HepG2 (cell line): ENCODE measurements around the gene FAM83C. TPM values are rescaled to one million over a fixed set of nuclear protein-coding genes. Genes with fewer than 3 reads are reported as not detected.

Source experiments
- CREB1 ChIP-seq, 2 experiments: fragments of 450-650 bp in 1 of 2; IDR thresholded peaks; 2 replicates each; pipeline ENCODE4 v1.6.1; 2016 to 2017; ENCODE audit warnings: control low read depth in 1 of 2, mild to moderate bottlenecking in 1 of 2, missing compliant biosample characterization in 1 of 2, missing genetic modification characterization in 1 of 2
- HDAC2 ChIP-seq: sonication (generic); formaldehyde crosslinking; IDR thresholded peaks from 2 replicates; pipeline ENCODE4 v1.4.0; 2020; ENCODE audit warnings: missing genetic modification reagents
- HNRNPK ChIP-seq: fragments of 200-400 bp; formaldehyde crosslinking; IDR thresholded peaks from 2 replicates; pipeline ENCODE4 v1.6.1; 2018; ENCODE audit warnings: low read length, low read depth, moderate library complexity, mild to moderate bottlenecking; ENCODE audit not compliant: poor library complexity, severe bottlenecking
- KLF15 ChIP-seq: sonication (generic); formaldehyde crosslinking; IDR thresholded peaks from 2 replicates; pipeline ENCODE4 v1.8.1; 2023; ENCODE audit warnings: borderline replicate concordance, mild to moderate bottlenecking, inconsistent platforms, missing genetic modification reagents, mixed read lengths
- KLF16 ChIP-seq, 2 experiments: sonication (generic) in 1 of 2; formaldehyde crosslinking in 1 of 2; IDR thresholded peaks; 2 replicates each; pipeline versions ENCODE4 v1.6.1 to v1.8.0; 2016 to 2023; ENCODE audit warnings: missing genetic modification reagents in 2 of 2, missing compliant biosample characterization in 1 of 2
- NR2F1 ChIP-seq, 2 experiments: fragments of 450-650 bp in 1 of 2; formaldehyde crosslinking in 1 of 2; IDR thresholded peaks; 2 replicates each; pipeline versions ENCODE4 v1.5.0 to v1.6.1; 2016 to 2020; ENCODE audit warnings: mild to moderate bottlenecking in 1 of 2, missing compliant biosample characterization in 1 of 2, missing genetic modification reagents in 1 of 2, moderate library complexity in 1 of 2
- ZFAT ChIP-seq: sonication (generic); formaldehyde crosslinking; conservative IDR thresholded peaks from 2 replicates; pipeline ENCODE4 v1.8.1; 2023; ENCODE audit warnings: missing genetic modification reagents, inconsistent platforms
- ZNF17 ChIP-seq: sonication (generic); formaldehyde crosslinking; IDR thresholded peaks from 2 replicates; pipeline ENCODE4 v1.5.0; 2020; ENCODE audit warnings: mild to moderate bottlenecking, missing genetic modification reagents
- ZNF350 ChIP-seq: sonication (generic); formaldehyde crosslinking; IDR thresholded peaks from 2 replicates; pipeline ENCODE4 v1.4.0; 2020; ENCODE audit warnings: mild to moderate bottlenecking, low read depth, missing genetic modification reagents, borderline replicate concordance
- ZNF432 ChIP-seq: sonication (generic); formaldehyde crosslinking; IDR thresholded peaks from 2 replicates; pipeline ENCODE4 v1.5.0; 2020; ENCODE audit warnings: missing genetic modification reagents, mild to moderate bottlenecking, borderline replicate concordance
- ZNF563 ChIP-seq: sonication (generic); formaldehyde crosslinking; IDR thresholded peaks from 2 replicates; pipeline ENCODE4 v1.8.0; 2022; ENCODE audit warnings: mild to moderate bottlenecking, moderate library complexity, missing genetic modification reagents
- ZNF777 ChIP-seq: sonication (generic); formaldehyde crosslinking; IDR thresholded peaks from 2 replicates; pipeline ENCODE4 v1.4.0; 2020; ENCODE audit warnings: missing genetic modification reagents
- polyA plus RNA-seq, 8 experiments: library from polyadenylated mRNA; depleted of rRNA in 3 of 8; stranded (reverse) in 7 of 8; unstranded in 1 of 8; fragments of >200 nt; fragmentation: Illumina TruSeq in 4 of 8; extraction: Trizol in 4 of 8; gene quantifications; 2 replicates each; pipeline versions ENCODE4 v1.2.1 to v1.2.3, GENCODE V29; 2011 to 2016; ENCODE audit warnings: low read depth in 4 of 8, missing spikeins in 1 of 8, mixed read lengths in 1 of 8; ENCODE audit not compliant: insufficient read depth in 1 of 8
- total RNA-seq, 5 experiments: library from RNA; depleted of rRNA; stranded (reverse); fragments of >200 nt; fragmentation: Illumina TruSeq; extraction: Trizol; gene quantifications; 2 replicates each; pipeline ENCODE4 v1.2.3, GENCODE V29; 2016; ENCODE audit warnings: low read depth in 1 of 5
- TF ChIP-seq, protein P1 (sequence below): sonication (generic); formaldehyde crosslinking; IDR thresholded peaks from 2 replicates; pipeline ENCODE4 v1.5.0; 2020; ENCODE audit warnings: mild to moderate bottlenecking, missing genetic modification reagents, borderline replicate concordance
- TF ChIP-seq, protein P2 (sequence below), 2 experiments: fragments of 450-650 bp in 1 of 2; sonication (generic) in 1 of 2; formaldehyde crosslinking; IDR thresholded peaks; 2 replicates each; pipeline versions ENCODE4 v1.5.0 to v1.8.0; 2020 to 2022; ENCODE audit warnings: mild to moderate bottlenecking in 1 of 2, missing genetic modification reagents in 1 of 2
- TF ChIP-seq, protein P3 (sequence below): sonication (generic); formaldehyde crosslinking; IDR thresholded peaks from 2 replicates; pipeline ENCODE4 v1.5.0; 2020; ENCODE audit warnings: missing genetic modification reagents, mild to moderate bottlenecking, borderline replicate concordance

Gene FAM83C
- total and polyA plus RNA-seq, 2 of the 13 experiments (the other 11 are each of a cell fraction or from before 2014, with no cell fraction given) = 0.04 TPM; not detected in 1

DNA sequence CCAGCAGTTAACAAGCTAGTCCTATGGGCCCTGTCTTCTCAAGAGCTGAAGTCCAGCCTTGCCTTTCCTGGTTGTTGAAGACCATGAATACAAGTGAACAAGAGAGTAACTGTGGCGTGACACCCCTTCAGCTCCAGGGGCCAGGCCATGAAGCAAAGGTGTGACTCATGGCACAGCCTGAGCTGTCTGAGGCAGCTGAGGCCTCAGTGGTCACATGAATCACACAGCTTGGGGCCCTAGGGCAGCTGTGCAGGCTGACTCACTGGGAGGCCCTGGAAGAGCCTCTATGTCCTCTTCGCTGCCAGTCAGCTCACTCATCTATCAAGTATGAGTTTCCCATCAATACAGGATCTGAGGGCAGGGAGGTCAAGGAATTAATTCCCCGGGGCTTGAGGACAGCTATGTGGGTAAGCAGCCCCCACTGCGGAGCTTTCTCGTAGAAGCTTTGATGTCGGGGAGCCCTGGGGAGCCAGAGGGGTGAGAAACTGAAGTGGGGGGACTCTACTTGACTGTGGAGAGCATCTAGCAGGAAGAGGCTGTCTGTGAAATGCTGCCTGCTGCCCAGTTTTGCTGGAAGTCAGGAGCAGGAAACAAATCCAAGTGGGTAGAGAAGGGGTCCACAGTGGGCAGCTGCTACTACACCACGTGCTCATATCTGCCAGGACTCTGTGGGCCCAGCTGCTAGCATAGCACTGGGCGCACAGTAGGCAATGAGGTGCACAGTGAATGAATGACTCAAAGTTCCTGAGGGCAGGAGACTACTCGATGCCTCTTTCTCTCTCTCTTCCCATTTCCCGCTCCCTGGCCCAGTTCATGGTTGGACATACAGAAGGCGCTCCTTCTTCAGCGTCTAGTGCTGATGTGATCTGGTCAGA lies 13.7 kb upstream of the FAM83C start (continued):
- TF ChIP-seq, protein P1, sequence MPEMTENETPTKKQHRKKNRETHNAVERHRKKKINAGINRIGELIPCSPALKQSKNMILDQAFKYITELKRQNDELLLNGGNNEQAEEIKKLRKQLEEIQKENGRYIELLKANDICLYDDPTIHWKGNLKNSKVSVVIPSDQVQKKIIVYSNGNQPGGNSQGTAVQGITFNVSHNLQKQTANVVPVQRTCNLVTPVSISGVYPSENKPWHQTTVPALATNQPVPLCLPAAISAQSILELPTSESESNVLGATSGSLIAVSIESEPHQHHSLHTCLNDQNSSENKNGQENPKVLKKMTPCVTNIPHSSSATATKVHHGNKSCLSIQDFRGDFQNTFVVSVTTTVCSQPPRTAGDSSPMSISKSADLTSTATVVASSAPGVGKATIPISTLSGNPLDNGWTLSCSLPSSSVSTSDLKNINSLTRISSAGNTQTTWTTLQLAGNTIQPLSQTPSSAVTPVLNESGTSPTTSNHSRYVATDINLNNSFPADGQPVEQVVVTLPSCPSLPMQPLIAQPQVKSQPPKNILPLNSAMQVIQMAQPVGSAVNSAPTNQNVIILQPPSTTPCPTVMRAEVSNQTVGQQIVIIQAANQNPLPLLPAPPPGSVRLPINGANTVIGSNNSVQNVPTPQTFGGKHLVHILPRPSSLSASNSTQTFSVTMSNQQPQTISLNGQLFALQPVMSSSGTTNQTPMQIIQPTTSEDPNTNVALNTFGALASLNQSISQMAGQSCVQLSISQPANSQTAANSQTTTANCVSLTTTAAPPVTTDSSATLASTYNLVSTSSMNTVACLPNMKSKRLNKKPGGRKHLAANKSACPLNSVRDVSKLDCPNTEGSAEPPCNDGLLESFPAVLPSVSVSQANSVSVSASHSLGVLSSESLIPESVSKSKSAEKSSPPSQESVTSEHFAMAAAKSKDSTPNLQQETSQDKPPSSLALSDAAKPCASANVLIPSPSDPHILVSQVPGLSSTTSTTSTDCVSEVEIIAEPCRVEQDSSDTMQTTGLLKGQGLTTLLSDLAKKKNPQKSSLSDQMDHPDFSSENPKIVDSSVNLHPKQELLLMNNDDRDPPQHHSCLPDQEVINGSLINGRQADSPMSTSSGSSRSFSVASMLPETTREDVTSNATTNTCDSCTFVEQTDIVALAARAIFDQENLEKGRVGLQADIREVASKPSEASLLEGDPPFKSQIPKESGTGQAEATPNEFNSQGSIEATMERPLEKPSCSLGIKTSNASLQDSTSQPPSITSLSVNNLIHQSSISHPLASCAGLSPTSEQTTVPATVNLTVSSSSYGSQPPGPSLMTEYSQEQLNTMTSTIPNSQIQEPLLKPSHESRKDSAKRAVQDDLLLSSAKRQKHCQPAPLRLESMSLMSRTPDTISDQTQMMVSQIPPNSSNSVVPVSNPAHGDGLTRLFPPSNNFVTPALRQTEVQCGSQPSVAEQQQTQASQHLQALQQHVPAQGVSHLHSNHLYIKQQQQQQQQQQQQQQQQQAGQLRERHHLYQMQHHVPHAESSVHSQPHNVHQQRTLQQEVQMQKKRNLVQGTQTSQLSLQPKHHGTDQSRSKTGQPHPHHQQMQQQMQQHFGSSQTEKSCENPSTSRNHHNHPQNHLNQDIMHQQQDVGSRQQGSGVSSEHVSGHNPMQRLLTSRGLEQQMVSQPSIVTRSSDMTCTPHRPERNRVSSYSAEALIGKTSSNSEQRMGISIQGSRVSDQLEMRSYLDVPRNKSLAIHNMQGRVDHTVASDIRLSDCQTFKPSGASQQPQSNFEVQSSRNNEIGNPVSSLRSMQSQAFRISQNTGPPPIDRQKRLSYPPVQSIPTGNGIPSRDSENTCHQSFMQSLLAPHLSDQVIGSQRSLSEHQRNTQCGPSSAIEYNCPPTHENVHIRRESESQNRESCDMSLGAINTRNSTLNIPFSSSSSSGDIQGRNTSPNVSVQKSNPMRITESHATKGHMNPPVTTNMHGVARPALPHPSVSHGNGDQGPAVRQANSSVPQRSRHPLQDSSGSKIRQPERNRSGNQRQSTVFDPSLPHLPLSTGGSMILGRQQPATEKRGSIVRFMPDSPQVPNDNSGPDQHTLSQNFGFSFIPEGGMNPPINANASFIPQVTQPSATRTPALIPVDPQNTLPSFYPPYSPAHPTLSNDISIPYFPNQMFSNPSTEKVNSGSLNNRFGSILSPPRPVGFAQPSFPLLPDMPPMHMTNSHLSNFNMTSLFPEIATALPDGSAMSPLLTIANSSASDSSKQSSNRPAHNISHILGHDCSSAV (CRISPR knock-in tag) = no peak
- TF ChIP-seq ZNF17 (CRISPR knock-in tag) (no peak), ZFAT (CRISPR knock-in tag) (no peak), ZNF350 (CRISPR knock-in tag) (no peak; the same call in 1 of the 2 replicates), KLF16 (CRISPR knock-in tag; IDR thresholded peaks at IDR 0.05) (peak in 1 of 2 experiments; percentile 86; a peak in 2 of 4 replicates), HDAC2 (CRISPR knock-in tag) (0 out of 2 replicates have a peak, but pooled peaks have one; percentile 17), NR2F1 (CRISPR knock-in tag; IDR thresholded peaks at IDR 0.05) (peak; percentile 76 to 86; a peak in 3 of 4 replicates), ZNF432 (CRISPR knock-in tag) (no peak), KLF15 (CRISPR knock-in tag) (no peak), CREB1 (IDR thresholded peaks at IDR 0.05) (peak; percentile 65; the same call in 1 of the 2 replicates), CREB1 (CRISPR knock-in tag; IDR thresholded peaks at IDR 0.05) (peak; percentile 62; the same call in 1 of the 2 replicates), HNRNPK (no peak), ZNF777 (CRISPR knock-in tag) (no peak), ZNF563 (CRISPR knock-in tag) (no peak)
- TF ChIP-seq, protein P2, sequence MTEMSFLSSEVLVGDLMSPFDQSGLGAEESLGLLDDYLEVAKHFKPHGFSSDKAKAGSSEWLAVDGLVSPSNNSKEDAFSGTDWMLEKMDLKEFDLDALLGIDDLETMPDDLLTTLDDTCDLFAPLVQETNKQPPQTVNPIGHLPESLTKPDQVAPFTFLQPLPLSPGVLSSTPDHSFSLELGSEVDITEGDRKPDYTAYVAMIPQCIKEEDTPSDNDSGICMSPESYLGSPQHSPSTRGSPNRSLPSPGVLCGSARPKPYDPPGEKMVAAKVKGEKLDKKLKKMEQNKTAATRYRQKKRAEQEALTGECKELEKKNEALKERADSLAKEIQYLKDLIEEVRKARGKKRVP (CRISPR knock-in tag; IDR thresholded peaks at IDR 0.05) = peak in 1 of 2 experiments; percentile 63; a peak in 2 of 4 replicates
- TF ChIP-seq, protein P3, sequence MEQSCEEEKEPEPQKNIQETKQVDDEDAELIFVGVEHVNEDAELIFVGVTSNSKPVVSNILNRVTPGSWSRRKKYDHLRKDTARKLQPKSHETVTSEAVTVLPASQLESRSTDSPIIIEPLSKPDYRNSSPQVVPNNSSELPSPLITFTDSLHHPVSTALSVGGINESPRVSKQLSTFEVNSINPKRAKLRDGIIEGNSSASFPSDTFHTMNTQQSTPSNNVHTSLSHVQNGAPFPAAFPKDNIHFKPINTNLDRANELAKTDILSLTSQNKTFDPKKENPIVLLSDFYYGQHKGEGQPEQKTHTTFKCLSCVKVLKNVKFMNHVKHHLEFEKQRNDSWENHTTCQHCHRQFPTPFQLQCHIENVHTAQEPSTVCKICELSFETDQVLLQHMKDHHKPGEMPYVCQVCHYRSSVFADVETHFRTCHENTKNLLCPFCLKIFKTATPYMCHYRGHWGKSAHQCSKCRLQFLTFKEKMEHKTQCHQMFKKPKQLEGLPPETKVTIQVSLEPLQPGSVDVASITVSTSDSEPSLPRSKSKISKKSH (CRISPR knock-in tag) = no peak
